ENCODE data around the gene SF1.
A peak's percentile ranks its signal among the peaks of the same experiment; 100 is the strongest.
"Not testable (repeated sequence)": the region's sequence is repeated elsewhere in the genome, so short reads cannot be mapped to it uniquely, and the experiment has no call there.

SF1 gene, protein sequence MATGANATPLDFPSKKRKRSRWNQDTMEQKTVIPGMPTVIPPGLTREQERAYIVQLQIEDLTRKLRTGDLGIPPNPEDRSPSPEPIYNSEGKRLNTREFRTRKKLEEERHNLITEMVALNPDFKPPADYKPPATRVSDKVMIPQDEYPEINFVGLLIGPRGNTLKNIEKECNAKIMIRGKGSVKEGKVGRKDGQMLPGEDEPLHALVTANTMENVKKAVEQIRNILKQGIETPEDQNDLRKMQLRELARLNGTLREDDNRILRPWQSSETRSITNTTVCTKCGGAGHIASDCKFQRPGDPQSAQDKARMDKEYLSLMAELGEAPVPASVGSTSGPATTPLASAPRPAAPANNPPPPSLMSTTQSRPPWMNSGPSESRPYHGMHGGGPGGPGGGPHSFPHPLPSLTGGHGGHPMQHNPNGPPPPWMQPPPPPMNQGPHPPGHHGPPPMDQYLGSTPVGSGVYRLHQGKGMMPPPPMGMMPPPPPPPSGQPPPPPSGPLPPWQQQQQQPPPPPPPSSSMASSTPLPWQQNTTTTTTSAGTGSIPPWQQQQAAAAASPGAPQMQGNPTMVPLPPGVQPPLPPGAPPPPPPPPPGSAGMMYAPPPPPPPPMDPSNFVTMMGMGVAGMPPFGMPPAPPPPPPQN

DNA sequence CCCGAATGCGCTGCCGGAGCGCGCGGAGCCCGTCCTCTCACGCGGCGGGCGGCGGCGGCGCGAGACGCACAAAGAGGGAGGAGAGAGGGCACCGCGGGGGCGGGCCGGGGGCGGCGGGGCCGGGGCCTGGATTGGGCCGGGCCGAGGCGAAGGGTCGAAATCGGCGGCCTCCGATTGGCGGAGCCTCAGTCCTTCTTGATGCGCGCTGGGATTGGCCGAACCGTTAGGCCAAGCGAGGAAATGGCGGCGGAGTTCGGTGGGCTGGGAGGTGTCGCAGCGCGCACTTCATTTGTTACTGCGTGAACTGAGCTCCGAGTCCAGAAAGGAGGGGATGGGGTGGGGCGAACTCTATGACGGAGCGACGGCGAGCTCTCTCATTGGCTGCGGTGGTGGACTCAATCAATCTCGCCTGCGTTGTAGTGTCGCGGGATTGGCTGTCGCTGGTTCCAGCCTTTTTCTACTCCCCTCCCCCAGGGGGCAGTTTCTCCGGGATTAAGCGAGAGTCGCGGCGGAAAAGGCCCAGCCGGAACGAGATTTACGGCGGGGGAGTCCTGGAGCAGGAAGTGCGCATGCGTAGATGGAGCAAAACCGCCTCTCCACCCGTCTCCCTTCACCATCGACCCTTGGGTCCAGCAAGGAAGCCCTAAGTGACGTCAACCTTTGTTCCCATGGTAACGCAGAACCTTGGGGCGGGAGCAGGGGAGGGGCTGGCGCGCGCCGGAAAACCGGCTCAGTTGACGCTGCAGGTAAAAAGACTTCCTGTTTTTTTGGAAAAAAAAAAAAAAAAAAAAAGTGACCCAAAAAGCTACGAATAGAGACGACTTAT lies at the start of gene SF1:
SF1 (minus strand) TSS at position 70 of the 826 bp plus-strand sequence. CDS start 150 bp downstream, outside the sequence.
- DNase-seq, result peak; percentile 91 to 100 (median 99)

DNA sequence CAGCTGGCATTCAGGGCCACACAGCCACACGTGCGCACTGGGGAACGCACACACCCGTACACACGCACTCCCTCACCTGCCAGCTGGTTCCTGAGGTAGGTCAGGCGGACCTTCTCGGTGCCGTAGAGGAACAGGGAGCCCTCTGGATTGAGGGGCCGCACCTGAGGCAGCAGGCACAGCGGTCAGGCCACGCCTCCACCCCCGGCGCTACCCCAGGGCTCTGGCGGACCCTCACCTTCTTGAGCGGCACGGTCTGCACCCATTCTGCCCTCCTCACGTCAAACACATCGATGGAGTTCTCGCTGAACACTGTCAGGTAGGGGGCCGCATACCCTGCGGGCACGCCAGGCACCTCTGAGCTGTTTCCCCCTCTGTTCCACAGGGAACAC lies 49.1 kb upstream of the SF1 start:
- DNase-seq, result no peak

DNA sequence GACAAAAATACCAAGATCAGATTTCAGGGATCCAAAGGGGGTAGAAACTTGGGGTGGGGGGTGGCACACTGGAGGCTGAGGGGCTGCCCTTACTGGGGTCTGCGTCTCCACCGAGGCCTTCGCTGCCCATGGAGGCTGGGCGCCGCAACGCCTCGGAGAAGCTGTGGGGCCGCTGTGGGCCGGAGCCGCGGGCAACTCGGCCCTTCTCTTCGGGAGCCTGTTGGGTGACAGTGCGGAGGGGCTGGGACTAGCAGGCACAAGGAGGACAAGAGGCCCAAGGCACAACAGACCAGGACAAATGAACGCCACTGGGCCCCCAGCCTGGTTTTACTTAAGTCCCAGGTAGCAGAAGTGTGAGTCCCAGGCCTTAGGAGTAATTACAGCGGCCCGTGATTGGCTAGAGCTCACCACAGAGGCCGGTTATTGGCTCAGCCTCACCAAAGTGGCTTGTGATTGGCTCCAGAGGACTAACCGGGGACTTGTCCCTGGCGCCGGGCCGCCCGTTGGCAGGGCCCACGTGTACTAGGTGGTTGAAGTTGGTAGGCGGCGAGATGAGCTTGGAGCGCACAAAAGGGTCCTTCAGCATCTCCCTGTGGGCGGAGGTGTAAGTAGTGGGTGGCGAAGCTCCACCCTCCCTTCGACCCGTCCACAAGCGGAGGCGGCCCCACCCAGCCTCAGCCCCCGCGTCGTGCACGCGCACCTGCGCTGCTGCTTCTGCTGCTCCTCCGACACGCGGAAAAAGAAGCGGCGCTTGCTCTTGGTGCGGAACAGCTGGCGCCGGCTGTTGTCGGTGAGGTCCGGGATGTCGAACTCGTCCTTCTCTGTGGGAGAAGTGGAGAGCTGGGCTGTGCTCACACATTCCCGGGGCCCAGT lies 48.5 kb upstream of the SF1 start:
- no peak for DNase-seq

DNA sequence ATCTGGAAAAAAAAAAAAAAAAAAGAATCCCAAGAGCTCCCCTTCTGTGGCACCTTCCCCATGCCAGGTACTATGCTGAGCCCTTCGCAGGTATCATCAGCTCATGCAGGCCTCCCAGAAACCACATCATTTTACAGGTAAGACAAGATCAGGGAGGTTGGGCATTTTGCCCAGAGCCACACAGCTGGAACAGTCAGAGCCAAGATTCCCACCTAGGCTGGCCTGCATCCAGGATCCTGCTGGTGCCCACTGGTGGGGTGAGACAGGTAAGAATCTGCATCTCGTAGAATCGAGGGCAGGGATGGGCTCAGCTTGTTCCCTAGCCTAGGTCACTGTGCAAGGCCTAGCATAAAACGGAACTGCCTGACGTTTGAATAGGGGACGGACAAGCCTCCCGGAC lies 47.7 kb upstream of the SF1 start:
- no peak for DNase-seq

DNA sequence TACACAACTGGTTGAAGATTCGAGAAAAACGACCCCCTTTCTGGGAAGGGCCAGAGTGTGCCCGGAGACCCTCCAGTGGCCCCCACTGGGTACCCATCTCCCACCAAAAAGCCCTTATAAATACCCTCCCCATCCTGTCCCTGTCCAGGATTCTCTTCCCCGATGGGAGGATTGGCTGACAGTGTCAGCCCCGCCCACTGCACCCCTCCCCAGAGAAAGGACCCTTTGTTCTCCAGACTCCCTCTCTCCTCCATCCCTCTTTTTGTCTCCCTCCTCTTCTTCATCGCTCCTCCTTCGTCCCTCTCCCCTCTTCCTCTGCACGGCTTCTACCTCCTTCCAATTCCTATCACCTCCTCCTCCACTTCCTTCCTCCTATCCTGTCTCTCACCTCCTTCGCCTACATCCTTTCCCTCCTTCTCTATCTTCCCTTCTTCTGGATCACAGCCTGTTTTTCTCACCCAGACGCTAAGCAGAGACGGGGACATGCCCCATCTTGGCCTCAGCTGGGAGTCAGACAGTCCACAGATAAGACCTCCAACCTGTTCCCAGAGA lies 45.3 kb upstream of the SF1 start:
- peak in 2 of 51 donors; percentile 7 to 30 for DNase-seq

DNA sequence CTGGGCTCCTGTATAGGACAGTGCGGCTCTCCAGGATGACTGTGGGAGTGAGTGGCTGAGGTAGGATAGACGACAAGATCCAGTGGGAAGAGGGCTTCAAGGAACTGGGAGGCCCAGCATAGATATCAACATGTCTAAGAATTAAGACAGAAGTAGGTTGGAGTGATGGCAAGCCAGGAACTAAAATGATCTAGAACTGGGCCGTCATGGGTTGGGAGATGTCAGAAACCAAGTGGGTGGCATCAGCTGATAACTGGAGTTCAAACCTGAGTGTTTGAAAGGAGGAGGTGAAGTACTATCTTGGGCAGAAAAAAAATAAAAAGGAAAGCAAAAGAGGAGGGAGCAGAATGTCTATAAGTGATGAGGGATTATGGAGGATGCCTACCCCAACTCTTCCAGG lies 39.1 kb upstream of the SF1 start:
- DNase-seq, result no peak

DNA sequence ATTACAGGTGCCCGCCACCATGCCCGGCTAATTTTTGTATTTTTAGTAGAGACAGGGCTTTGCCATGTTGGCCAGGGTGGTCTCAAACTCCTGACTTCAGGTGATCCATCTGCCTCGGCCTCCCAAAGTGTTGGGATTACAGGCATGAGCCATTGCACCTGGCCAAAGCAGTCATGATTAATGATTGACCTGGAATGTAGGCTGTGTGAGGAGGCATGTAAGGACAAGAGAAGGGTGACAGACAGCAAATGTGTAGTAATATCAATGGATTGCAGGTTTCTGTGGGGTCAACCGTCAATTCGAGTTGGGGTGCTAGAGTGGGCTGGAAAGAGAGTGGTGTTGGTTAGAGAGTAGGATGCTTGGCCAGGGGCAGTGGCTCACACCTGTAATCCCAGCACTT lies 37.1 kb upstream of the SF1 start:
- not testable (repeated sequence) for DNase-seq

DNA sequence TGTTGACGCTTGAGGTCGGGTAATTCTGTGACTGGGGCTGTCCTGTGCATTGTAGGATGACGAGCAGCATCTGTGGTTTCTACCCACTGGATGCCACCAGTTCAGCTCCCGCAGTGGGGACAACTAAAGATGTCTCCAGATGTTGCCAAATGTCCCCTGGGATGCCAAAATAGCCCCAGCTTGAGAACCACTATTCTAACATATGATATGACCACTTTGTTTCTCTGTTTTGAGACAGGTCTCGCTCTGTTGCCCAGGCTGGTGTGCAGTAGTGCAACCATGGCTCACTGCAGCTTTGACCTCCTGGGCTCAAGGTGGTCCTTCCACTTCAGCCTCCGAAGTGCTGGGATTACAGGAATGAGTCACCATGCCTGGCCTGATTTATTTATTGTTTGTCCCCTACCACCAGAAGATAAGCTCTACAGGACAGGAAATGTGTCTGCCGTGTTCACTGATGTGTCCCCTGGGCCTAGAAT lies 36.4 kb upstream of the SF1 start:
- no peak for DNase-seq

DNA sequence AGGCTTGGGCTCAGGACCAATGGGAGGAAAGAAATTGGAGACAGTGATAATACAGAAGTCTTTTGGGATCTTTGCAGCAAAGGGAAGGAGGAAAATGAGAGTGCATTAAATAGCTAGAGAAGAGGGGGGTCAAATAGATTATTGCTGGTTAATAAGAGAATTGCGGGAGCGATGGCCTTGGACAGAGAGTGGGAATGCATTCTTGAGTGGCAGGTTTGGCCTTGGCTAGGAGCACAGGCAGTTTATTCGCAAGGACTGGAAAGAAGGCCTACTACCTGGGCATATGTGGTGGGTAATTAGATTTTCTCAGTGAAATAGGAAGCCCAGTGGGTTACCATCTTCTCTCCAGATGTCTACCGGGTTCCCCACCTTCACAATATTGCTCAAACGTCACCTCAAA lies 35.5 kb upstream of the SF1 start:
- DNase-seq, result no peak

DNA sequence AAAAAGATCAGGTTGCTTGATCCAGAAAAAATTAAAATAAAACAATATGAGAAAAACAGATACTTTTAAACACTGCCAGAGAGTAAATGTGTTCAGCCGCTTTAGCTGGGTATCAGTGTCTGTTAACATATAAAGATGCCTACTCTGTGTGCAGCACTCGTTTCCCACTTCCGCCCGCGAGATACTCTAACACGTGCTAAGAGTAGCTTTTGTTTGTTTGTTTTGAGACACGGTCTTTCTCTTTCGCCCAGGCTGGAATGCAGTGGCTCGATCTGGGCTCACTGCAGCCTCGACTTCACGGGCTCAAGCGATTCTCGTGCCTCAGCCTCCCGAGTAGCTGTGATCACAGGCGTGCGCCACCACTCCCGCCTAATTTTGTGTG lies 32.5 kb upstream of the SF1 start:
- peak in 2 of 51 donors; percentile 36 to 54 for DNase-seq

DNA sequence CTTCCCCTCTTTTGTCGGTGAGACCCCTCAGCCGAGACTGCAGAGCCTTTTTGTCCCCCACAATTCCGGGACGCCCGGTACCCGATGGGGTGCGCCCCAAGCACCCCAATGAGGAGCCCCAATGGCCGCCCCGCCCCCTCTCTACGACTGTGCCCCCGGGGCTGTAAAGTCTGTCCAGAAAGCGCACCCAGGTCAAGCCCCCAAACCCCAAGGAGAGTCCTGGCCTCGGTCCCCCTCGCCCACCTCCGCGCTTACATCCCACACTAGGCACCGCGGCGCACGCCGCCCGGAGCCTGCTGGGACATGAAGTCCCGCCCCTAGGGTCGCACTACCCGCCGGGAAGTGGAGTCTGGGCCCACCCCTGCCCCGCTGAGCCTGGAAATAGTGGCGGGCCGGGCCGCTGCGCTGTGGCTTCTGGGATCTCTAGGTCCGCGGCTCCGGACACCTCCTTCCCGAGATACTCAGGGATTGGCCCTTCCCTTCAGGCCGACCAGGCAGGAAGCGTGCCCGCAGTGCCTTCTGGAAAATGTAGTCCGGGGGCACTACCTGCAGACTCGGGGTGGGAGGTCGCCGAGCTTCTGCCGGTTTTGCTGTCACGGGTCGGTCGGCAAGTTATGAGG lies 32.0 kb upstream of the SF1 start, which contains the start of gene MEN1:
MEN1 (minus strand) TSS at position 281 of the 620 bp plus-strand sequence. CDS start 442 bp downstream, outside the sequence.
- DNase-seq, result peak; percentile 46 to 98 (median 95)

DNA sequence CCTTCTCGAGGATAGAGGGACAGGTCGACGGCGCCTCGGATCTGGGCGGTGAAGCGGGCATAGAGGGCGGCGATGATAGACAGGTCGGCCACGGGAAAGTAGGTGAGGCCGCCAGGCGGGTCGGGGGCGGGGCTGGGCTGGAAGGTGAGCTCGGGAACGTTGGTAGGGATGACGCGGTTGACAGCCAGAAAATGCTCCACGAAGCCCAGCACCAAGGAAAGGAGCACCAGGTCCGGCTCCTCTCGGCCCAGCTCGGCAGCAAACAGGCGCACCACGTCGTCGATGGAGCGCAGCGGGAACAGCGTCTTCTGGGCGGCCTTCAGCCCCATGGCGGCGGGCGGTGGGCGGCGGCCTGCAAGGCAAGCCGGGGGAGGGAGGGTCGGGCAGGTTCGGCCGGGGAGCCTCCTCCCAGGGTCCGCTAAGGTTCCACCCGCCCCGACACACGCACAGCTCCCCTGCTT lies 31.5 kb upstream of the SF1 start:
- DNase-seq, result peak in 2 of 51 donors; percentile 8 to 43

DNA sequence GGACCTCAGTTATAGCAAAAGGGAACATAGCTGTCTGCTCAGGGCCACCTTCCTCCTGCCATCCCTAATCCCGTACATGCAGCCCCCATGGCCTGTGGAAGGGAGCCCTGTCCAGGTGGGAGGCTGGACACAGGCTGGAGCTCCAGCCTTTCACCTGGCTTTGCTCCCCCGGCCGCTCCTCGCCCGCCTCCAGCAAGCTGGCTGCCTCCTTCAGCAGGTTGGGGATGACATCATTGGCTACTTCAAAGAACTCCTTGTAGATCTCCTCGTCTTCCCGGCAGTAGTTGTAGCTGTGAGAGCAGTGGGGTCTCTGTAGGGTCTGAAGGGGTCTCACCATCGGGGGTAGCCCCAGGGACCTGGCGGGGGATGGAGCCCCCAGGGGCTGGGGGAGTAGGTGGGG lies 27.1 kb upstream of the SF1 start:
- no peak for DNase-seq

DNA sequence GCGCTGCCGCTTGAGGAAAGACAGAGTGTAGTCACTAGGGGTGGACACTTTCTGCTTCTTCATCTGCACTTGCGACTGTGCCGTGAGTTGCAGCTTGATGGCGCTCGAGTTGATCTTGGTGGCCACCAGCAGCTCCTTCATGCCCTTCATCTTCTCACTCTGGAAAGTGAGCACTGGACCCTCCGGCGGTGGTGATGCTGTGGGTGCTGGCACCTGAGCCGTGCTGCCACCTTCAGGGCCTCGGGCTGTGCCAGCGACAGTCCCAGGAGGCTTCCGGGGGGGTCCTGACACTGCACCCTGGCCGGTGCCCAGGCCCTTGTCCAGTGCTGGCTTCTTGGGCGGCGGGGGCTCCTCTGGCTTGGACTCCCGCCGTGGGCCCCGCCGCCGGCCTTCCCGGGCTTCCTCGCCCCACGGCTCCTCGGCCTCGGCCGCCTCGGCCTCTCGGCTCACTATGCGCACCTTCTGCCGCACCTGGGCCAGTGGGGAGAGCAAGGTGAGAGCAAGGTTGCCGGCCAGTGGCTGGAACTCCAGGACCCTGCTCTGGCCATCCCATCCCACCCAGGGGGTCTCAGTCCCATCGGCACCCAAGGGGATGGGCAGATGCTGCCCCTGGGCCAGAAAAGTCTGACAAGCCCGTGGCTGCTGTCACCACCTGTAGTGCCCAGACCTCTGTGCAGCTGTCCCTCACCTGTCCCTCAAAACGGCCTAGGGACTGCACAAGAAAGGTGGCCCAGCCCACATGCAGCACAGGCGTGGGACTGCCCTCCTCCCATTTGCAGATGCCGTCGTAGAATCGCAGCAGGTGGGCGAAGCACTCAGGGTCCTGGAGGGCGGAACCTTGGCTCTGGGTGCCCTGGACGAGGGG lies 26.2 kb upstream of the SF1 start:
- DNase-seq, result no peak

DNA sequence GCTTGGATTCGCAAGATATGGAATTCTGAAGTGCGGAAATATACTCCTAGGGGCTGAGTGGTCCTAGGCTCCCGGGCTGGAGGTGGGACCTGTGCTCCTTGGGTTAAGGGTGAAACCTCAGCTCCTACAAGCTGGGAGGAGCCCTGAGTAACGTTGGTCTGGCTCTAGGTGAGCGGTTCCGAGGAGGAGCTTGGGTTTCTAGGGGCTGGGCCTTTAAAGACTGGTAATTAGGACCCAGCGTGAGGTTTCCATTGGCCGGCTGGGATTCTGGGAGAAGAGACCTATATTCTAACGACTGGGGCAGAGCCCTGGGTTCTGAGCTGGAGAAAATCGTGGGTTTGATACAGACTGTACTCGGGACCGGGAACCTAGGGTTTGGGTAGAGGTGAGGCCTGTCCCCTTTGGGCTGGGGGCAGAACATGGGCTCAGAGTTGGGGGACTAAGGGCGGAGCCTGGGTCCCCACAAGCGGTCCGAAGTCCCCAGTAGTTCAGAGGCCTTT lies 25.6 kb upstream of the SF1 start:
- DNase-seq, result no peak

DNA sequence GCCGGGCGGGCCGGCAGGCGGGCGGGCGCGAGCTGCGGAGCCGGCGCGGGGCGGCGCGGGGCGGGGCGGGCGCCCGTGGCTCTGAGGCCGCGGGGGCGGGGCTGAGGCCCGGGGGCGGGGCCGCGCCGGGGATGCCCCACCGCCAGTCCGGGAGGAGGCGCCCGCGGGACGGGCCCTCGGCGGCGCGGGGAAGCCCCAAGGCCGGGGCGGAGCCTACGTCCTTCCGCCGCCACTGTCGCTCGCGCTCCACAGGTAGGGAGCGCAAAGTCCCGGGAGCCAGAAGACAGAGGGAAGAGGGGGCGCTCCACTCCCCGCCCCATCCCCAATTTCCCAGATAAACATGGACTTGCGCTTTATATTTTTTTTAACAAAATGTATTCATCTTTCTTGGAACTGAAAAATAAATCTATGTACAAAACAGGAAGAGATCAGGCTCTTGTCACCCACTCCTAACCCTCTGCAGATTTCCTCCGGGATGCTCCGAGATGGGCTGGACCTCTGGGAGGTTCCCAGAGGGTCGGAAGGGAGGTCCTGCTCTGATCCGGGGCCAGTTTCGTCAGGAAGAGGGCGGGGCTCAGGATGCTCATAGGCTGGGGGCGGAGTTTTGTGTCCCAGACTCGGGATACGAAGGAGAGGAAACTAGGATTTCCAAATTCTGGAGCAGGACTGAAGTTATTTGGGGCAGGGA lies 25.0 kb upstream of the SF1 start, which contains the start of gene MAP4K2:
MAP4K2 (minus strand) TSS at position 57 of the 688 bp plus-strand sequence. CDS start 65 bp downstream, outside the sequence.
- DNase-seq, result peak in 46 of 51 donors; percentile 30 to 91 (median 68)

DNA sequence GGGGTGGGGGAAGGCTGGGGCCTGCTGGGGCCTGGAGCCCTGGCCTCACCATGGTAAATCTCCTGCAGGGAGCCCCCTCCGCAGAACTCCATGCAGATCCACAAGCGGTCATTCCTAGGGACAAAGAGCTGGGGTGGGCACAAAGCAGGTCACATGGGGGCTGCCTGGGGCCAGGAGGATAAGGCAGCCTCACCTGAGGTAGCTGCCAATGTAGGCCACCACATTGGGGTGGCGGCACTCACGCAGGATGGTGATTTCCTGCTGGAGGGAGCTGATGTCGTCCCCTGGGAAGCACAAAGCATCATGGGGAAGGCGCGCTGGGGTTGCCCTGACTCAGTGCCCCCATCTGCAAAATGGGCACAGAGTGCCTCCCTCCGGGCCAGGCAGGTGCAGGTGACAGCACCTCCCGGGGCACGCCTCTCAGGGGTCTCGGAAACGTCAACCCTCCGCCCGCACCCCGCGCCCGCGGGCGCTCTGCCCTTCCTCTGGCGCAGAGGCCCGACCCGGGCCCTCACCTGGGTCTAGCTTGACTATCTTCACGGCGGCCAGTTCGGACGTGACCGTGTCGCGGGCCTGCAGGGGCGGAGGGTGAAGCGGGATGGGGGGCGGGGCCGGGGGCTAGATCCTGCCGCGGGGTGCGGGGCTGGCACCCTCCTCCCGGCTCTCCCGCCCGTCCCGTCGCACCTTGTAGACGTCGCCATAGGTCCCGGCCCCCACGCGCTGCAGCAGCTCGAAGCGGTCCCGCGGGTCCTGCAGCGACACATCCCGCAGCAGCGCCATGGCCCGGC lies 24.2 kb upstream of the SF1 start:
- peak in 4 of 51 donors; percentile 20 to 74 (median 52) for DNase-seq
